ENCODE results near the gene ARHGAP24.

DNA sequence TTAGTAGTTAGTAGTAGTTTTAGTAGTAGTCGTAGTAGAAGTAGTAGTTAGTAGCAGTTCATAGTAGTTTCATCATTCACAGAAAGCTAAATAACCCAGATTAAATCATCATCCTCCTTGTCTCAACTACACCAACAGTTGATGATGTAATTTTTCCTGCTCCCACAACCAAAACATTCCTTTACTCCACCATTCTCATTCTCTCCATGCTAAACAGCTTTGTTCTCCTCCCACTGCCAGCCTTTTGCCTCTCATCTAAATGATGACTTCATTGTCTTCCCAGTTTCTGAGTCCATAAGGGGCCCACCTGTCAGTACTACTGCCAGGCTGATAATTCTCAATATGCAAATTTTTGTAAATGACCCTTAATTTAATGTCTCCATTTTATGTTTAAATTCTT, 68.9 kb downstream of the ARHGAP24 start:
- TF ChIP-seq POLR2AphosphoS5 (IDR thresholded peaks at IDR 0.05; ENCODE audit: low read depth, low read length), result no peak
- TF ChIP-seq, protein P1, sequence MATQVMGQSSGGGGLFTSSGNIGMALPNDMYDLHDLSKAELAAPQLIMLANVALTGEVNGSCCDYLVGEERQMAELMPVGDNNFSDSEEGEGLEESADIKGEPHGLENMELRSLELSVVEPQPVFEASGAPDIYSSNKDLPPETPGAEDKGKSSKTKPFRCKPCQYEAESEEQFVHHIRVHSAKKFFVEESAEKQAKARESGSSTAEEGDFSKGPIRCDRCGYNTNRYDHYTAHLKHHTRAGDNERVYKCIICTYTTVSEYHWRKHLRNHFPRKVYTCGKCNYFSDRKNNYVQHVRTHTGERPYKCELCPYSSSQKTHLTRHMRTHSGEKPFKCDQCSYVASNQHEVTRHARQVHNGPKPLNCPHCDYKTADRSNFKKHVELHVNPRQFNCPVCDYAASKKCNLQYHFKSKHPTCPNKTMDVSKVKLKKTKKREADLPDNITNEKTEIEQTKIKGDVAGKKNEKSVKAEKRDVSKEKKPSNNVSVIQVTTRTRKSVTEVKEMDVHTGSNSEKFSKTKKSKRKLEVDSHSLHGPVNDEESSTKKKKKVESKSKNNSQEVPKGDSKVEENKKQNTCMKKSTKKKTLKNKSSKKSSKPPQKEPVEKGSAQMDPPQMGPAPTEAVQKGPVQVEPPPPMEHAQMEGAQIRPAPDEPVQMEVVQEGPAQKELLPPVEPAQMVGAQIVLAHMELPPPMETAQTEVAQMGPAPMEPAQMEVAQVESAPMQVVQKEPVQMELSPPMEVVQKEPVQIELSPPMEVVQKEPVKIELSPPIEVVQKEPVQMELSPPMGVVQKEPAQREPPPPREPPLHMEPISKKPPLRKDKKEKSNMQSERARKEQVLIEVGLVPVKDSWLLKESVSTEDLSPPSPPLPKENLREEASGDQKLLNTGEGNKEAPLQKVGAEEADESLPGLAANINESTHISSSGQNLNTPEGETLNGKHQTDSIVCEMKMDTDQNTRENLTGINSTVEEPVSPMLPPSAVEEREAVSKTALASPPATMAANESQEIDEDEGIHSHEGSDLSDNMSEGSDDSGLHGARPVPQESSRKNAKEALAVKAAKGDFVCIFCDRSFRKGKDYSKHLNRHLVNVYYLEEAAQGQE (IDR thresholded peaks at IDR 0.05; ENCODE audit: insufficient read depth in 1 of 2, low read depth in 2 of 2, low read length in 2 of 2), result no peak
